Activated CD8-positive, alpha-beta T cell treated with anti-CD3 and anti-CD28 coated beads for 36 hours (primary cell): Measurements from ENCODE around the gene XPC. TPM values are rescaled to one million over a fixed set of nuclear protein-coding genes. Genes with fewer than 3 reads are reported as not detected.

ENCODE experiments used
- ATAC-seq: fragments of 200-7000 bp; cut with Tn5 transposase; one replicate; pipeline ENCODE4 v1.10.0; 2021; ENCODE audit warnings: mild to moderate bottlenecking, moderate library complexity
- CTCF ChIA-PET: fragments of 350-600 bp; sonication (Branson Sonifier 250); formaldehyde crosslinking; loops from one replicate; lab custom pipeline; 2021; ENCODE audit warnings: antibody characterized with exemption; lab: Charles Lee
- POLR2A ChIA-PET: fragments of 350-600 bp; sonication (Branson Sonifier 250); formaldehyde crosslinking; loops from one replicate; lab custom pipeline; 2021; ENCODE audit warnings: antibody characterized with exemption; lab: Charles Lee
- DNase-seq: peaks from one replicate; pipeline ENCODE4 v3.0.0-alpha.2; 2020
- H3K27ac Mint-ChIP-seq: one replicate; pipeline ENCODE4 v1.8.0; 2021; ENCODE audit warnings: mild to moderate bottlenecking, mixed read lengths
- H3K27me3 Mint-ChIP-seq: one replicate; pipeline ENCODE4 v1.8.0; 2021; ENCODE audit warnings: mixed read lengths
- H3K36me3 Mint-ChIP-seq: one replicate; pipeline ENCODE4 v1.8.0; 2021; ENCODE audit warnings: low read depth, mixed read lengths
- H3K4me1 Mint-ChIP-seq: one replicate; pipeline ENCODE4 v1.8.0; 2021; ENCODE audit warnings: low read depth, mixed read lengths
- H3K4me3 Mint-ChIP-seq: one replicate; pipeline ENCODE4 v1.8.0; 2021; ENCODE audit warnings: mild to moderate bottlenecking, moderate library complexity, mixed read lengths
- H3K9me3 Mint-ChIP-seq: one replicate; pipeline ENCODE4 v1.8.0; 2021; ENCODE audit warnings: mixed read lengths
- CTCF ChIP-seq: fragments of 200-600 bp; IDR thresholded peaks from one replicate; pipeline ENCODE4 v1.8.0; 2022; ENCODE audit warnings: antibody characterized with exemption, mild to moderate bottlenecking
- intact Hi-C: fragments of 100-400 bp; cut with micrococcal nuclease; formaldehyde crosslinking; loops from one replicate; pipeline ENCODE4 v1.10.0; 2022
- total RNA-seq, 2 experiments: library from RNA; stranded (reverse); gene quantifications; one replicate each; pipeline ENCODE4 v1.2.3, GENCODE V29; 2021

Gene XPC
- total RNA-seq, 2 experiments from 2014 or later, result 23.5 to 24.8 TPM

GRCh38 chr3:14212032-14212431, 33.6 kb upstream of the XPC start:
- Mint-ChIP-seq H3K4me3 (no peak overlapping the region), H3K36me3 (no peaks in the 10 kb centered on the region), H3K27ac (no peak overlapping the region), H3K4me1 (no peaks in the 10 kb centered on the region), H3K27me3 (no peaks in the 10 kb centered on the region), H3K9me3 (no peaks in the 10 kb centered on the region)
- CTCF ChIA-PET, result interaction anchor here (0.7 to 10.0 kb wide), 6 partner anchors 8 to 554 kb away, joined by 3 to 76 read pairs (median 3); no protein-coding TSS in a partner anchor
- intact Hi-C loops, result no loop called here
- no peak for TF ChIP-seq CTCF
- POLR2A ChIA-PET, result interaction anchor here (0.6 to 1.4 kb wide), 3 partner anchors 8 to 380 kb away, joined by 3 to 6 read pairs (median 3); partner anchors contain the start of genes LSM3 and XPC
- DNase-seq (no peak), ATAC-seq (no peak)

DNA sequence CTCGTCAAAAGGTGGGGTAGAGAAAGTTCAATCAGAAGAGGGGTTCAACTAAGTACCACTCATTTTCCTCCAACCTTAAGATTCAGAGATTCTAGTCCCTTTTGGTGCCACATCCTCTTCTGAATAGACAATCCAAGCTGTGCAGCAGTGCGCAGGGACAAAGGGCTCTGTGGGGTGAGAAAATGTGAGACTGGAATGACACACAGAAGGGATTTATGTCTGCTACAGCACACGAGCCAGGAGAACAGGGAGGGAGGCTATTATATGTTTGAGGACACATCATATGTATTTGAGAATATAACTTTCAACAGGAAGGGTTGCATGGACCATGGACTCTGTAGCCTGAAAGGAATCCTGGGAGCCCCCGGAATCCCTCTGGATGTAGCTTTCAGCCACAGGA, 33.2 kb upstream of the XPC start:
- no peaks in the 10 kb centered on the region for H3K36me3 Mint-ChIP-seq
- ChIA-PET CTCF (interaction anchor here (0.7 to 10.0 kb wide), 6 partner anchors 7 to 554 kb away, joined by 3 to 76 read pairs (median 3); no protein-coding TSS in a partner anchor), POLR2A (interaction anchor here (0.6 to 1.4 kb wide), 2 partner anchors 33 to 379 kb away, joined by 3 to 6 read pairs; partner anchors contain the start of genes LSM3 and XPC)
- H3K4me3 Mint-ChIP-seq, result no peak overlapping the region
- no peaks in the 10 kb centered on the region for H3K4me1 Mint-ChIP-seq
- intact Hi-C loops, result no loop called here
- H3K9me3 Mint-ChIP-seq, result no peaks in the 10 kb centered on the region
- ATAC-seq (no peak), DNase-seq (no peak)
- no peak overlapping the region for H3K27ac Mint-ChIP-seq
- H3K27me3 Mint-ChIP-seq, result no peaks in the 10 kb centered on the region
- no peak for TF ChIP-seq CTCF

DNA sequence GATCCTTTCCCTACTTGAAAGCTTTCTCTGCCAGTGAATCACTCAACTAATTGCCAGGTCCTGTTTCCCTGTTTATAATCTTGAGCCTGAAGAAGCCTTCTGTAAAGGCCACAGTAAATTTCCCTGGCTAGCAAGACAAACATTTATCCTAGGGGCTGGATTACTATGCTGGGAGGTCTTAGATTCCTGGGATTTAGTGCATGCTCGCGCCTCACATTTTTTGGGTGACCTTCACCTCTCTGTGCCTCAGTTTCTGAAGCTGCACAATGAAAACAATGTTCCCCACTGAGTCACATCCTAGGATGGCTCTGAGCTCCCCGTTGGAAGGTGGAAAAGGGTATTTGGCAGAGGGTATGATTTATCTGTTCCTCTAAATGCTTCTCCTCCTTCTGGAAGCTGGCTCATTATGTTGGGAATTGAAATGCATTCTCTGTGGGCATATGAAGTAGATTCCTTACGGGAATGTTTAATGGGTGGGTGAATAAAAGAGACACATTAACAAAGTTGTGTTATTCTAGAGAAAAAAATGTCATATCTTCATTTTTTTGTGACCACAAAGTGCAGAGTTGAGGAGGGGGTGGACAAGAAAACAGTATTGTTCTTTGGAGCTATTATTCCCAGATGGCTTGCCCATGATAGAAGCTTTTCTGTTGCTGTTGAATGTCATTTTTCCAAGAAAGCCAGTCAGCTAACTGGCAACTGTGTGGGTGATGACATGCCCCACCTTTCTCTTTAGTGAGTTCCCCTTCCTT, 32.6 kb upstream of the XPC start:
- no peak overlapping the region for H3K27ac Mint-ChIP-seq
- intact Hi-C loops, result no loop called here
- H3K36me3 Mint-ChIP-seq, result no peaks in the 10 kb centered on the region
- DNase-seq (no peak), ATAC-seq (no peak)
- H3K4me1 Mint-ChIP-seq, result no peaks in the 10 kb centered on the region
- ChIA-PET CTCF (interaction anchor here (1.5 to 10.0 kb wide), 4 partner anchors 7 to 553 kb away, joined by 3 to 76 read pairs (median 5); no protein-coding TSS in a partner anchor), POLR2A (interaction anchor here (0.6 to 1.4 kb wide), 2 partner anchors 9 to 32 kb away, joined by 3 to 6 read pairs; partner anchors contain the start of genes LSM3 and XPC)
- H3K27me3 Mint-ChIP-seq, result no peaks in the 10 kb centered on the region
- H3K4me3 Mint-ChIP-seq, result no peak overlapping the region
- TF ChIP-seq CTCF, result no peak
- no peaks in the 10 kb centered on the region for H3K9me3 Mint-ChIP-seq

DNA sequence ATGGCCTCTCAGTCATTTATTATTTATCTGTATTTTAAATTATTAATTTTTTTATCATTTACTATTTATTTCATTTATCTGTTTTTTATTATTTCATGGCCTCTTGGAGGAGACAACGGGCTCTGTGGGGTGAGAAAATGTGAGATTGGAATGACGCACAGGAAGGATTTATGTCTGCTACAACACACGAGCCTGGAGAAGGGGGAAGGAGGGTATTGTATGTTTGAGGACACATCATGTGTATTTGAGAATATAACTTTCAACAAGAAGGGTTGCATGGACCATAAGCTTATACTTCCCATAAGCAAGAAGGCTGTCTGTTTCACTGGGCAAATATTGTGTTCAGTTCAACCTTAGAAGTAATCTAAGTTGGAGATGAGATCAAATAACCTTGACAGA, 31.9 kb upstream of the XPC start:
- no peak for TF ChIP-seq CTCF
- Mint-ChIP-seq H3K9me3 (no peaks in the 10 kb centered on the region), H3K36me3 (no peaks in the 10 kb centered on the region), H3K4me1 (no peaks in the 10 kb centered on the region), H3K27ac (no peak overlapping the region), H3K4me3 (no peak overlapping the region), H3K27me3 (no peaks in the 10 kb centered on the region)
- ChIA-PET CTCF (interaction anchor here (0.8 to 2.0 kb wide), 2 partner anchors 9 to 559 kb away, joined by 3 to 7 read pairs; no protein-coding TSS in a partner anchor), POLR2A (interaction anchor here (0.6 to 1.4 kb wide), 2 partner anchors 9 to 32 kb away, joined by 3 to 6 read pairs; partner anchors contain the start of genes LSM3 and XPC)
- intact Hi-C loops, result no loop called here
- ATAC-seq, result no peak
- DNase-seq, result no peak
